Heart left ventricle (tissue), 13 donors: ENCODE data around the gene CCDC150.

Experiments
- POLR2A ChIP-seq, 2 donors: fragments of 450-650 bp; IDR thresholded peaks; one replicate each; pipeline ENCODE4 v1.6.1; 2017; ENCODE audit warnings: antibody characterized with exemption in 2 of 2, mild to moderate bottlenecking in 2 of 2, moderate library complexity in 2 of 2
- TF ChIP-seq, protein P1 (sequence below), 12 donors: fragments of 200-600 bp; sonication (generic) in 4 of 12; IDR thresholded peaks; one replicate each; pipeline versions ENCODE4 v1.5.0 to v1.8.0; 2018 to 2022; ENCODE audit warnings: antibody characterized with exemption in 12 of 12, mild to moderate bottlenecking in 5 of 12
- donor health status: ischemic (EF 13 %, LVEDD 7.1; RV severe dilation, severe dysfunction).
- donor health status: DM: no; HTN: yes; CAD: no.
- donor health status: DM: no; HTN: no; CAD: no.
- donor health status: ischemic (EF 25% LVEDD 6.9; RV normal size, moderate dysfunction).
- donor health status: ischemic (EF 25% LVEDD 5.7; RV mildly dilated, moderate dysfunction).
- donor health status: ischemic (EF 35%, LVEDD 5.7; RV mildly dilated, moderate dysfunction).
- donor health status: nonischemic (EF 11% LVEDD 7.7; RV severe dilation, severe dysfunction).
- donor health status: DM: yes; HTN: yes; CAD: no.
- donor health status: PGD.
- donor health status: ischemic (EF 29% LVEDD 5.4; RV normal size, mild dysfunction).
- donor health status: nonischemic (EF 23%, LVEDD 6.1; RV moderate dilation, normal function).

DNA sequence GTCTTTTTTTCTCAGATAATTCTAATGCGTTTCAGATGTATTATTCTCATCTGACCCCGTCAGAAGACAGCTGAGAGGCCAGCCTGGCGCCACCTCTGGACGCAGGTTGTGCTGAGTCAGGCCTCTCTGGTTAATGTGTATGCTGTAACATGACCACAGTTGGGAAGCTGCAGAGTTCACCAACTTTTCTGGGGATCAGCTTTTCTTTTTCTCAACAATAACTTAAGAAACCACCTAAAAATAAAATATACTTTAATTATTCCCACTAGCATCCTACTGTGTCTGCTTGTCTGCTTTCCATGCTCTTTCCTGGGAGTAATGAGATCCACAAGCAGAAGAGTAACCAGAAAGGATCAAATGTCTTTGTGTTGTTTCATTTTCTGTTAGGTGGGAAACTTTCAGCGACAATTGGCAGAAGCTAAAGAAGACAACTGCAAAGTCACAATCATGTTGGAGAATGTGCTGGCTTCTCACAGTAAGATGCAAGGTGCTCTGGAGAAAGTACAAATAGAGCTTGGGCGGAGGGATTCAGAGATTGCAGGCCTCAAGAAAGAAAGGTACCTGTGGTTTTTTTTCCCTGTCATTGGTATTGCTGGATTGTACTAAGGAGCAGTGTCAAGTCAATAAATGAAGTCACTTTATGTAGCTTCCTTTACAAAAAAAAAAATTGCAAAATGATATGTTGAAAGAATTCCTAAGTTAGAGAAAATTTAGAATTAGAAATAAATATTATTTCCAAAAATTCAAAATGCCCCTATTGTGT is 79.8 kb downstream of the CCDC150 start:
- TF ChIP-seq POLR2A (IDR thresholded peaks at IDR 0.05) = no peak
- TF ChIP-seq, protein P1, sequence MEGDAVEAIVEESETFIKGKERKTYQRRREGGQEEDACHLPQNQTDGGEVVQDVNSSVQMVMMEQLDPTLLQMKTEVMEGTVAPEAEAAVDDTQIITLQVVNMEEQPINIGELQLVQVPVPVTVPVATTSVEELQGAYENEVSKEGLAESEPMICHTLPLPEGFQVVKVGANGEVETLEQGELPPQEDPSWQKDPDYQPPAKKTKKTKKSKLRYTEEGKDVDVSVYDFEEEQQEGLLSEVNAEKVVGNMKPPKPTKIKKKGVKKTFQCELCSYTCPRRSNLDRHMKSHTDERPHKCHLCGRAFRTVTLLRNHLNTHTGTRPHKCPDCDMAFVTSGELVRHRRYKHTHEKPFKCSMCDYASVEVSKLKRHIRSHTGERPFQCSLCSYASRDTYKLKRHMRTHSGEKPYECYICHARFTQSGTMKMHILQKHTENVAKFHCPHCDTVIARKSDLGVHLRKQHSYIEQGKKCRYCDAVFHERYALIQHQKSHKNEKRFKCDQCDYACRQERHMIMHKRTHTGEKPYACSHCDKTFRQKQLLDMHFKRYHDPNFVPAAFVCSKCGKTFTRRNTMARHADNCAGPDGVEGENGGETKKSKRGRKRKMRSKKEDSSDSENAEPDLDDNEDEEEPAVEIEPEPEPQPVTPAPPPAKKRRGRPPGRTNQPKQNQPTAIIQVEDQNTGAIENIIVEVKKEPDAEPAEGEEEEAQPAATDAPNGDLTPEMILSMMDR (IDR thresholded peaks at IDR 0.05) = no peak
